NCI-H2029 (cell line): ENCODE results near the gene HIP1.
"Not testable (repeated sequence)": the region's sequence is repeated elsewhere in the genome, so short reads cannot be mapped to it uniquely, and the experiment has no call there.

Experiments used
- DNase-seq: peaks from one replicate; lab custom pipeline; 2025; lab: John Stamatoyannopoulos, UW

HIP1 gene

GRCh38 chr7:75739796-75740672, 1.3 kb upstream of the HIP1 start:
- no peak for DNase-seq

- DNase-seq, result peak; percentile 82
Measured at GRCh38 chr7:75738975-75739795, 444 bp upstream of the HIP1 start.

DNA sequence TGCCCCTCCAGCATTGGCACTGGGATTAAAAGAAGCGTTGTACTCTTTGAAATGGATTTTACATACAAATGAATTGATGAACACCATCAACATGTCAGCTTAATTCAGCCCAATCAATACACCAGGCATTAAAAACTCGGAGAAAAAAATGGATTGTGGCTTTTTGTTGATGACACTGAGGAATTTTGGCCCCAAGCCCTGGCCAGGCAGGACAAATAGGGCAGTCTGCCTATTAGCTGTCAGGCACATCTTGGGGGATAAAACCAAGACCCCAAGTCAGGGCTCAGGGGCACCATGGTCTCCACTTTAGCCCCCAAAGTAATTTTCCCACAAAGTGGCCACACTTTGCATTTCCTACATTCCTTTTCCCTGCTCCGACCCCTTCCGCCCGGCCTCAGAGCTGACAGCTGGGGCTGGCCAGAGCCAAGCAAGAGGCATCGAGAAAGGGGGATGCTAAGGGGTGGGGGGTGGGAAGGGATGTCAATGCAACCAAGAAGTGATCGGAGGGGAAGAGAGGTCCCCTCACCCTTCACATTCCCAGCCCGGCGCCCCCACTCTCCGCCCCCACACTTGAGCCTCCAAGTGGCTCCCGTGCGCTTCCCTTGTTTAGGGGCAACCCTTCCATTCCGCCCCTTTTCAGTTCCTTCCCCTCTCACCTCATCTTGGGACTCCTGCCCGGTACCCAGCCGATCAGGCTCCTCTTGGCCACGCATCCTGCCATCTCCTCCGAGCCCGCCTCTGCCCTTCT, 711 bp downstream of the HIP1 start:
- DNase-seq, result no peak

DNA sequence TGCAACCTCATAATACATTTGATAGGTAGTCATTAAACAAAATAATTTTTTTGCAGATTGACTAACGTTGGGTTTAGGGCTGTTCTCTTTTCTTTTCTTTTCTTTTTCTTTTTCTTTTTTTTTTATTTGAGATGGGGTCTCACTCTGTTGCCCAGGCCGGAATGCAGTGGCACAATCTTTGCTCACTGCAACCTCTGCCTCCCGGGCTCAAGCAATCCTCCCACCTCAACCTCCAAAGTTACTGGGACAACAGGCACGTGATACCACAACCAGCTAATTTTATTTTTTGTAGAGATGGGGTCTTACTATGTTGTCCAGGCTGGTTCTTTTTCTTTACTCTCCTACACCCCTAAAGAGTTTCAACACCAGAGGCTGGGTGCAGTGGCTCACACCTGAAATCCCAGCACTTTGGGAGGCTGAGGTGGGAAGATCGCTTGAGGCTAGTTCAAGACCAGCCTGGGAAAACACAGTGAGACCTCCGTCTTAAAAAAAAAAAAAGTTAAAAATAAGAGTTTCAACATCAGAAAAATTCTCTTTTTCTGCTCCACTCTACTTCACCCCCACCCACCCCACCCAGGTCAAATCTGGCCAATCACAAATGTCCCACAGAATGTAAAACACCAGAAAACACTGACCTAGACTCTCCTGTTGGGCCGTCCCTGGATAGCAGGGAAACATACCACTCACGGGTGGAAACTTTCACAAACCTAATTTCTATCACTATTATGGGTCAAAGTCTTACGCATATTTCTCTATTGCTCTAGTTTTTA, 3.0 kb downstream of the HIP1 start:
- no peak for DNase-seq

DNA sequence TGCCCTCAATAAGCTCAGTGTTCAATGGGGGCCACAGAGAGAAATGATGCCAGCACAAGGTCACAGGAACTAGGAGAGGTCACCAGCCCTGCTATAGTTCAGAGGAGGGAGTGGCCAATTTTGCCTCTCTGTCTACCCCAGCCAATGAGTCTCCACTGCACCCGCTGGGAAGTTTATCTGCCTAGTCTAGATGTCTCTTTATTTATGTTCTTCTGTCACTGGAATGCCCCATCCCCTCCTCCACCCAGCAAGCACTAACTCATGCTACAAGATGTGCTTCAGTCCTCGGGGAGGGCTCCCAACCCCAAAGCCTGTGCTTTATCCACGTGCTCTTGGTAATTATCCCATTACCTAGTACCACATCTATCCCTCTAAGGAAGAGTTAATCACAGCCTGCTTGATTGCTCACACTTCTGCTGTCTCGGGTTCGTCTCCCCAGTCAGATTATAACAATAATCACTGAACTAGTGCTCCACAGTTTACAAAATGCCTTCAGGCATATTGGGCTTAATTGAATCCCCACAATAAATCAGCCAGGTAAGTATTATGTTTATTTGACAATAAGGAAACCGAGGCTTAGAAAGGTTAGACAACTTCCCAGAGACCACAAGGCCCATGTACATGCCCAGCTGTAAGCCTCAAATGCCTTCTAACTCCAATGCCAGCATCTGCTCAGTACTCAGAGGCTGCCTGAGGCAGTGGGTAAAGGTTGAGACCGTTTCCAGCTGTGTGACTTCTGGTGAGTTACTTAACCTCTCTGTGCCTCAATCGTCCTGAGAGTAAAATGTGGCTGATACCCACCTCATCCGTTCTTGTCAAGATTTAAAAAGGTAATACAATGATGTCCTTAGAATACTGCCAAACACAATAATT, 3.9 kb downstream of the HIP1 start:
- no peak for DNase-seq

DNA sequence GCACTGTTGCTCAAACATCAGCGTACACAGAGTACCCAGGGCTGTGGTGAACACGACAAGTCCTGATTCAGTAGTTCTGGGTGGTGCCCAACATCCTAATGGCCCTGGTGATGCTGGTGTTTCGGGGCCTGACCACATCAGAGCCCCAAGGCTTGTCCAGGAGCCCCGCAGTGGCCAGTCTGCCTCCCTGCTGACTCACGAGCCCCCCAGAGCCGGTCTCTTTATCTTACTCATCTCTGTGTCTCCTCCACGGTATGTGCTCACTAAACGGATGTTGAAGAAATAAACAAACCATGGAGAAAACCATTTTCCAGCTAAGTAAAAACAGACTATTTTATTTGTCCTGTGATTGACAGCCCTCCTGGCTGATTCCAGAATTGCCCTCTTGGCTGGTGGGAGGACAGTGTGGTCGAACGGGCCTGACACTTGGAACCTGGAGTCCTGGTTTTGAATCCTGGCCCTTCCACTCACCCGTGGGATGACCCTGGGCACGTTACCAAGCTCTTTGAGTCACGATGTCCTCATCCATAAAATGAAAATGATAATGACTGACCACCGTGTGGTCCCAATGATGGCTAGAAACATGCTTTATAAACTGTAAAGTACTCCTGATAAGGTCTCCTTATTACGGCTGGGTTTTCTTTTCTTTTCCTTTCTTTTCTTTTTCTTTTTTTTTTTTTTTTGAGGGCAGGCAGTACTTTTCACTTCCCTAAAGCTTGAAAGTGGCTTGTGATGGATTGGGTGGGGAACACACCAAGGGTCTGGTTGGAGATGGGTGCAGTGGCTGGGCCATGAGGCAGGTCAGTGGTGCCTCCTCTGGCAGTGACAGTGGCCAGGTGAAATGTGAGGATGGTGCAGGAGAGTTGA, 5.7 kb downstream of the HIP1 start:
- no peak for DNase-seq

DNA sequence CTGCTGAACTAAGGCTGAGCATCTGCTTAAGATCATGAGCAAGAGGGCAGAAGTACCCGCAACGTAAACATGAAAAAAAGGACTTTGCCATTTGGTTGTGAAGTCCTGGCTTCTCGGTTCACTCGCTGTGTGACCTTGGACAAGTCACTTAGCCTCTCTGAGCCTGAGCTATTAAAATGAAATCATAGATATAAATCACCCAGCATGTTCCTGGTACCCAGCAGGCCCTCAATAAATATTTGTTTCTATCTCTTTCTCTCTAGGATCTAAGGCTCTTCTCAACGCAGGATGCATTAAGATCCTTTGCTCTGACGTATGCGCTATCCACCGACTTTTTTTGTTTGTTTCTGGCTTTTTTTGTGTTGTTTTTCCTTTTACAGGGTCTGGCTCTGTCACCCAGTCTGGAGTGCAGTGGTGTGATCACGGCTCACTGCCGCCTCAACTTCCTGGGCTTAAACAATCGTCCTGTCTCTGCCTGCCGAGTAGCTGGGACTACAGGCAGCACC, 6.7 kb downstream of the HIP1 start:
- no peak for DNase-seq

DNA sequence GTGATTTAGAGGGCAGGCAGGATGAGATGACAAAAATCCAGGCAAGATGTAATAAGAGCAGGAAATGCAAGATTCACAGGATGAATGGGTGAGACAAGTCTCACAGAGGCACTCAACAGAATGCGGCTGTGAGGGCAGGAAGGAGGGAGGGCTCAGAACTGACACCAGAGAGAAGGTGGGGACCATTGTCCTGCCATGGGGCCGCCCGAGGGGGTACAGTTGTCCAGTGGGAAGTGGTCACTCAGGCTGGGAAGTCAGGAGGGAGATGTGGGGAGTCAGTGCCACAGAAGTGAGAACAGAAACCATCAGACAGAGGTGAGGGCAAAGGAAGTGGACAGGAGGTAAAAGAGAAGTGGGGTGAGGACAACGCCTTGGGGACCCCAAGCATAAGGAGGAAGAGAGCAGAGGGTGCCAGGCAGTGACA, 8.9 kb downstream of the HIP1 start:
- no peak for DNase-seq

- DNase-seq, result peak; percentile 76
Measured at GRCh38 chr7:75727881-75728593, 10.7 kb downstream of the HIP1 start.

DNA sequence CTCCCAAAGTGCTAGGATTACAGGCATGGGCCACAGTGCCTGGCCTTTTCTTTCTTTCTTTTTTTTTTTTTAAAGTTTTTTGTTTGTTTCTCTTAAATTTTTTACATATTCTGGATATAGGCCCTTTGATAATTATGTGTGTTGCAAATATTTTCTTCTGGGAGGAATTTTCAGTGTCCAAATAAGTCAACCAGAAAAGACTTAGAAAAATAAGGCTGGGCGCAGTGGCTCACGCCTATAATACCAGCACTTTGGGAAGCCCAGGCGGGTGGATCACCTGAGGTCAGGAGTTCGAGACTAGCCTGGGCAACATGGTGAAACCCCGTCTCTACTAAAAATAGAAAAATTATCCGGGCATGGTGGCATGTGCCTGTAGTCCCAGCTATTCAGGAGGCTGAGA, 11.4 kb downstream of the HIP1 start:
- not testable (repeated sequence) for DNase-seq

- no peak for DNase-seq
Measured at GRCh38 chr7:75725306-75725705, 13.4 kb downstream of the HIP1 start.

GRCh38 chr7:75723444-75723843, 15.3 kb downstream of the HIP1 start:
- no peak for DNase-seq

GRCh38 chr7:75722373-75722772, 16.4 kb downstream of the HIP1 start:
- DNase-seq, result no peak

- DNase-seq, result not testable (repeated sequence)
Measured at GRCh38 chr7:75721922-75722321, 16.8 kb downstream of the HIP1 start.

DNA sequence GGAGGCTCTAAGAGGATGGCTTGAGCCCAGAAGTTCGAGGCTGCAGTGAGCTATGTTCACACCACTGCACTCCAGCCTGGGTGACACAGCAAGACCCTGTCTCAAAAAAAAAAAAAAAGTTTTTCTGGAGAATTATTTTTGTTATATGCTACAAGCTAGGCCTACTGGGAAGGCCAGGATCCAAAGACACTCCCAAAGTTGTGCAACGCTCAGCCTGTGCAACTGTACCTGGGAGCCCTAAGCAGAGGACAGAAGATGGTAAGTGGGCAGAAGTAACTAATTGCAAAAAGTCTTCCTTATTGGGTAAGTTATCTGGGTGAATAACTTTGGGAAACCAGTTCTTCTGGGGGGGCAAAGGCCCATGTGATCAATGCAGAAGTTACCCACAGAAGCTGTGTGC, 17.3 kb downstream of the HIP1 start:
- DNase-seq, result no peak

DNA sequence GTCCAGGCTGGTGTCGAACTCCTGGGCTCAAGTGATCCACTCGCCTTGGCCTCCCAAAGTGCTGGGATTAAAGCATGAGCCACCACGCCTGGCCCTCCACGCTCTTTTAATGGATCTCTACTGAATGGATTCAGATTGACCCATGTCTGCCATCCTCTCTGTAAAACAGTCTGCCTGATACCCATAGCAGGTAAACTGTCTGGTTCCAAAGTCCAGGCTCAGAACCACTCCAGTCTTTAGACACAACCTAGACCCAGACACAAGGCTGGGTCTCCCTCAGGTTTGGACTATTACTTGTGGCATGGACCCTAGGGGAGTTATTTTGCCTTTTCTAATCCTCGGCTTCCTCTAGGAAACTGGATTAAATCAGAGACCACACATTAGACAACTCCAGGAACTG, 19.1 kb downstream of the HIP1 start:
- DNase-seq, result no peak

- DNase-seq, result no peak
Measured at GRCh38 chr7:75718390-75719031, 20.2 kb downstream of the HIP1 start.

DNA sequence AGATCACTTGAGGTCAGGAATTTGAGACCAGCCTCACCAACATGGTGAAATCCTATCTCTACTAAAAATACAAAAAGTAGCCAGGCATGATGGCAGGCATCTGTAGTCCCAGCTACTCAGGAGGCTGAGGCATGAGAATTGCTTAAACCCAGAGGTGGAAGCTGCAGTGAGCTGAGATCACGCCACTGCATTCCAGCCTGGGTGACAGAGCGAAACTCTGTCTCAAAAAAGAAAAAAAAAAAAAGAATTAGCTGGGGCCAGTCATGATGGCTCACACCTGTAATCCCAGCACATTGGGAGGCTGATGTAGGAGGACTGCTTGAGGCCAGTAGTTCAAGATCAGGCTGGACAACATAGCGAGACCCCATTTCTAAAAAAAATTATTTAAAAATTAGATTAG, 21.0 kb downstream of the HIP1 start:
- not testable (repeated sequence) for DNase-seq
